ENCODE data around the gene RPS6KB1.
"Not testable (repeated sequence)": the region's sequence is repeated elsewhere in the genome, so short reads cannot be mapped to it uniquely, and the experiment has no call there.

Gene RPS6KB1

DNA sequence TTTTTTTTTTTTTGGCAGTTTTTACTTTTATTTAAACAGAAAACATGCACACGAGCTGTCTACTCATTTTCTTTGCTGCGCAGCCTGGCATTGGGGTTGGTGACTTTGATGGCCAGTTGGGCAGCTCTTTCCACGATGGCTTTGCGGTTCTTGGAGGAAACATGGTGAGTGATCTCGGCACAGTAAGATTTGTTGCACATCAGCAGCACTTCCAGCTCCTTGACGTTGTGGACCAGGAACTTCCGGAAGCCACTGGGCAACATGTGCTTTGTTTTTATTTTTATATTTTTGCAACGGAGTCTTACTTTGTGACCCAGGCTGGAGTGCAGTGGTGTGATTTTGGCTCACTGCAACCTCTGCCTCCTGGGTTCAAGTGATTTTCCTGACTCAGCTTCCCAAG, 80.6 kb downstream of the RPS6KB1 start:
- H3K4me1 Mint-ChIP-seq (ENCODE audit: low read depth in 2 of 2); H3K27me3 Mint-ChIP-seq; ATAC-seq (replicated peaks); DNase-seq; H3K9me3 Mint-ChIP-seq; H3K36me3 Mint-ChIP-seq (ENCODE audit: insufficient read depth); H3K27ac Mint-ChIP-seq; H3K4me3 Mint-ChIP-seq: not testable (repeated sequence)

DNA sequence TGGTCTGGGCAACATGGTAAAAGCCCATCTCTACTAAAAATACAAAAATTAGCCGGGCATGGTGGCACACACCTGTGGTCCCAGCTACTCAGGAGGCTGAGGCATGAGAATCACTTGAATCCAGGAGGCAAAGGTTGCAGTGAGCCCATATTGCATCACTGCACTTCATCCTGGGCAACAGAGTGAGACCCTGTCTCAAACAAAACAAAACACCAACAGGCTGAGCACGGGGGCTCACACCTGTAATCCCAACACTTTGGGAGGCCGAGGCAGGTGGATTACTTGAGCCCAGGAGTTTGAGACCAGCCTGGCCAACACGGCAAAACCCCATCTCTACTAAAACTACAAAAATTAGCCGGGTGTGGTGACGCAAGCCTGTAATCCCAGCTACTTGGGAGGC, 82.2 kb downstream of the RPS6KB1 start:
- not testable (repeated sequence) for H3K27me3 Mint-ChIP-seq; ATAC-seq (replicated peaks); H3K36me3 Mint-ChIP-seq (ENCODE audit: insufficient read depth); H3K4me3 Mint-ChIP-seq; H3K27ac Mint-ChIP-seq; H3K4me1 Mint-ChIP-seq (ENCODE audit: low read depth in 2 of 2); DNase-seq; H3K9me3 Mint-ChIP-seq

DNA sequence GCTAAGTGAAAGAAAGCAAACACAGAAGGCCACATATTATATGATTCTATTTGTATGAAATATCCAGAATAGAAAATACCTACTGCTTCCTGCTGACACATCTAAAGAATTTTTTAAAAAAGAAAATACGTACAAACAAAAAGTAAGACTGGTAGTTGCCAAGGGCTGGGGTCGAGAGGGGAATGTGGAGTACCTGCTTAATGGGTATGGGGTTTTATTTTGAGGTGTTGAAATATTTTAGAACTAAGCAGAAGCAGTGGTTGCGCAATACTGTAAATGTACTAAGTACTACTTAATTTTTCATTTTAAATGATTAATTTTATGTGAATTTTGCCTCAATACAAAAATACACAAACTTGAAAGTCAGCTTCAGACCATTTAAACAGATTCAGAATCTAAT, 103.7 kb downstream of the RPS6KB1 start:
- not testable (repeated sequence) for H3K4me1 Mint-ChIP-seq (ENCODE audit: low read depth in 2 of 2); ATAC-seq (replicated peaks); H3K27ac Mint-ChIP-seq; H3K27me3 Mint-ChIP-seq; H3K9me3 Mint-ChIP-seq; H3K4me3 Mint-ChIP-seq; DNase-seq; H3K36me3 Mint-ChIP-seq (ENCODE audit: insufficient read depth)
